ENCODE results near the gene TACC2. TPM values are rescaled to one million over a fixed set of nuclear protein-coding genes. Genes with fewer than 3 reads are reported as not detected.
"Not testable (repeated sequence)": the region's sequence is repeated elsewhere in the genome, so short reads cannot be mapped to it uniquely, and the experiment has no call there.

The TACC2 gene
- total RNA-seq, 2 experiments from 2014 or later: not detected

DNA sequence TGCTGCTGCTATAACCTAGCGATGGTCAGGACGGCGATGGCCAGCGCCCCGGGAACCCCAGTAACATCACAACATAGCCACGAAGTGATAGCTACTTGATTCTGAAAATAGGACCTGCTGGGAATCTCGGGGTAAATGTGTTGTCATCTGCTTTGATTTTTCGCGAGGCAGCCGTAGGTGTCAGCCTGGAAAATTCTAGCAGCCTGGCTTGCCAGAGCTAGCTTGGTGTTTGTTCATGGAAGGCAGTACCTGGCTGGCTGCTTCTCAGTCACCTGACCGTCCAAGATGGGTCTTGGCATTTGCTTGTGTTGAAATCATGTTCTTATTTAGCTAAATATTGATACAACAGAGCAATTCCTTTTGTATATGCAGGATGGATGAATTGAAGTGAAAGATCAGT is 199.7 kb downstream of the TACC2 start:
- H3K27ac Mint-ChIP-seq: no peak overlapping the region
- ATAC-seq (ENCODE audit: low read depth) (no peak), DNase-seq (no peak)
- H3K36me3 Mint-ChIP-seq: no peaks in the 10 kb centered on the region
- POLR2A ChIA-PET: no interaction called here
- H3K9me3 Mint-ChIP-seq: no peaks in the 10 kb centered on the region
- peaks cover 4% of the 10 kb centered on the region for H3K27me3 Mint-ChIP-seq
- H3K4me3 Mint-ChIP-seq: no peak overlapping the region
- H3K4me1 Mint-ChIP-seq: no peaks in the 10 kb centered on the region

DNA sequence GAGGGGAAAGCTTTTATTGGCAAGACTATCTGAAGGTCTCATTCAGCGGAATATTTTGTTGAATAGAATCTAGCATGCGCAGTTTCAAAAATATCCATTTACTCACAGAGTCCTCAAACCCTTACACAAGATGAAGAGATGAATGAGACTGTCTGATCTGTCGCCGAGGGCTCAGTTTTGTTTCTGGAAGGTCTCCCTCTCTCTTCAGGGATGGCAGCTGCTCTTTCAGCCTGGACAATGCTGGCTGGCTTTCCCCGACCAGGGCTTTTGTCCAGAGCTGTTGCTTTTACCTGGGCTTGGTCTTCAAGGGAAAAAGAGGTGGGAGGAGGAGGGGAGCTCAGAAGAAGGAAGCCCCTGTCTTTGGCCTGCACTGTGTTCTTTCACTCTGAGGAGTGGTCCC is 200.2 kb downstream of the TACC2 start:
- H3K36me3 Mint-ChIP-seq: no peaks in the 10 kb centered on the region
- no peak for ATAC-seq (ENCODE audit: low read depth)
- no peak for DNase-seq
- no peaks in the 10 kb centered on the region for H3K9me3 Mint-ChIP-seq
- H3K27ac Mint-ChIP-seq: no peak overlapping the region
- POLR2A ChIA-PET: no interaction called here
- H3K4me3 Mint-ChIP-seq: no peak overlapping the region
- no peaks in the 10 kb centered on the region for H3K4me1 Mint-ChIP-seq
- peaks cover 4% of the 10 kb centered on the region for H3K27me3 Mint-ChIP-seq

DNA sequence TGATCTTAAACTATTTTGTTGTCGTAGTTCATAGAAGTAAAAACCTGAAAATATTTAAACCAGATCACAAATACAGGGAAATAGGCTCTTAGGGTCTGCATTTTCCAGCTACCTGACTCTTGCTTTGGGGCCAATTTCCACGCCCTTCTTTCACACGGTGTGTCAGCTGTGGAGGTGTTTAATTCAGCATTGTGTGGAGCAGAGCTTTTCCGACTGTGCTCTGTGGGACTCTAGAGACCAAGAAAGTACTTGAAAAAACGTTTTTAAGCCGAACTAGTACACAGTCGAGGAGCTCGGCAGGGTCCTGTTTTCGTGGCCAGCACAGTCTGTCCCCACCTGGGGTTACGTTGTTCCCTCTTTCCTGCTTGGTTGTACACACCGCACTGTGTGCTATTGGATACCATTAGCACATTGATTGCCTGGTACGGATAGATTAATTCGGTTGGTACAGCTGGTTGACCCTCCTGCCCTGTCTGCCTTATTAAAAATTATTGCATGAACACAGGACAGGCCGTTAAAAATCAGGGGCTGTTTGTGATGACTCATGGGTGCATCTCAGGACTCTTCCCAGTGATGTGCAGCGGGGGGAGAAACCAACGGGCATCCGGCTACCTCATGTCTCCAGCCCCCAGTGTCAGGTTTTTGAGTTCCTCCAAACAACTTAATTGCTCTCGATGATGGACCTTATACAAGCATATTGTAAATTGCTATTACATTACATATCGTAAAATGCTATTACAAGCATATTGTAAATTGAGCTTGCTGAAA is 201.4 kb downstream of the TACC2 start:
- Mint-ChIP-seq H3K27ac (no peak overlapping the region), H3K4me1 (no peaks in the 10 kb centered on the region), H3K4me3 (no peak overlapping the region), H3K9me3 (no peaks in the 10 kb centered on the region), H3K27me3 (peaks cover 4% of the 10 kb centered on the region), H3K36me3 (no peaks in the 10 kb centered on the region)
- POLR2A ChIA-PET: no interaction called here
- ATAC-seq (ENCODE audit: low read depth): no peak
- DNase-seq: no peak

DNA sequence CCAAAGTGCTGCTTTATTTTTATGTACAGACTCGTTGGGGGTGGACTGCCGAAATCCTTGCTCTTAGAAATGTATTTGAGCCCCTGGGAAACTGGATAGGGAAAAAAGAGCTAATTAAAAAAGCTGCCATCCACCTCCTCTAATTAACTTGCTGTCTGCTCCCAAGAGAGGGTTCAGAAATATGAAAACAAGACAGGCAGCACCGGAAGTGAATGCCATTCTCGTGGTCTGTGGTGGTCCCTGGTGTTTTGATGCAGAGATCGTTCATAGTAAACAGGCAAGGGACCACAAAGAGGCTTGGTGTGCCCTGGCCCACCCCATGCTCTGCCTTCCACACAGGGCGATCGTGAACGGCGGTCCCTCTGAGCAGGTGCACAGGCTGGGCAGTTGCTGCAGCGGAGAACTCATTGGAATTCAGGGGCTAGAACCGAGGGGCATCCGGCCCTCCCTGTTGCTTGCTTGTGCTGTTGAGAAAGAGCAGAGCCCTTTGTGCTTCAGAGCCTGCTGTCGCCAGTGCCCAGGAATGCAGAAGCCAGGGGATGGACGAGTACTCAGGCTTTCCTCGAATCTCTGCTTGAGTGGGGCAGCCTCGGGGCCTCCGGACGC is 203.1 kb downstream of the TACC2 start:
- ATAC-seq (ENCODE audit: low read depth): no peak
- no peaks in the 10 kb centered on the region for H3K9me3 Mint-ChIP-seq
- H3K4me3 Mint-ChIP-seq: no peak overlapping the region
- no peak for DNase-seq
- H3K36me3 Mint-ChIP-seq: no peaks in the 10 kb centered on the region
- H3K27me3 Mint-ChIP-seq: peaks cover 4% of the 10 kb centered on the region
- H3K4me1 Mint-ChIP-seq: no peaks in the 10 kb centered on the region
- POLR2A ChIA-PET: no interaction called here
- H3K27ac Mint-ChIP-seq: no peak overlapping the region

DNA sequence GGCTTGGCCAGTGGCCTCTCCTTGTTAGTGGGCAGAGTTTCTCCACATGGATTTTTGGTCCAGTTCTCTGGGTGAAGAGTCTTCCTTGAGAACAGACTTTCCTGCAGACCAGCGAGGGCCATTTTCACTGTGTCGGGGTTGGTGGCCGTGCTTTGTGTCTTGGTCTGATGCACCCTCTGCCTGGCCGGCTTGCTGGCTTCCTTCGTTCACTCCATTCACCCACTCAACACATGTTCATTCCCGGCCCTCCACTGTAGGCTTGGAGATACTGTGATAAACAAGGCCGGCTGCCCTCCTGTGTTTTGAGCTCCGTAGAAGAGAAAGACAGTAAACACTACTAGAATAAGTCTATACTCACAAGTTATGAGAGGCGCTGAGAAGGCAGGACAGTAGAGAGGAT is 205.3 kb downstream of the TACC2 start:
- Mint-ChIP-seq H3K27ac (no peak overlapping the region), H3K4me3 (no peak overlapping the region), H3K9me3 (no peaks in the 10 kb centered on the region), H3K36me3 (no peaks in the 10 kb centered on the region), H3K27me3 (peaks cover 4% of the 10 kb centered on the region), H3K4me1 (no peaks in the 10 kb centered on the region)
- POLR2A ChIA-PET: no interaction called here
- DNase-seq: no peak
- ATAC-seq (ENCODE audit: low read depth): no peak

DNA sequence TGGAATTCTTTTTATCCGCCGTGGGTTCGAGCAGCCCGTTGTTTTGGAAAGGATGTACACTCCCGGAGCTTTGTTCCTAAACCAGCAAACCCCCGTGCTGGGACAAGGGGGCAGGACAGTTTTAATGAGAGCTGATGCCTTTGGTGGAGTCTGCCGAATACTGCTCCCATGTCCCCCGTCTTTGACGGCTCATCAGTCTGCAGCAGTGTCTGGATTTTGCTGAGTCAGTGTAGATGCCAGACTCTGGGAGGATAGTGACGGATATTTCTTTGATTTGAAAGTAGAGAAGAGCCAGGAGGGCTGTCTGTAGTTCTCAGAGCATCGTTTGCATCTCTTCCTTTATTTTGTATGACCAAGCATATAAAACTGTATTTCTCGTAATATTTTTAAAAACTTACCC is 207.3 kb downstream of the TACC2 start:
- H3K4me1 Mint-ChIP-seq: no peaks in the 10 kb centered on the region

DNA sequence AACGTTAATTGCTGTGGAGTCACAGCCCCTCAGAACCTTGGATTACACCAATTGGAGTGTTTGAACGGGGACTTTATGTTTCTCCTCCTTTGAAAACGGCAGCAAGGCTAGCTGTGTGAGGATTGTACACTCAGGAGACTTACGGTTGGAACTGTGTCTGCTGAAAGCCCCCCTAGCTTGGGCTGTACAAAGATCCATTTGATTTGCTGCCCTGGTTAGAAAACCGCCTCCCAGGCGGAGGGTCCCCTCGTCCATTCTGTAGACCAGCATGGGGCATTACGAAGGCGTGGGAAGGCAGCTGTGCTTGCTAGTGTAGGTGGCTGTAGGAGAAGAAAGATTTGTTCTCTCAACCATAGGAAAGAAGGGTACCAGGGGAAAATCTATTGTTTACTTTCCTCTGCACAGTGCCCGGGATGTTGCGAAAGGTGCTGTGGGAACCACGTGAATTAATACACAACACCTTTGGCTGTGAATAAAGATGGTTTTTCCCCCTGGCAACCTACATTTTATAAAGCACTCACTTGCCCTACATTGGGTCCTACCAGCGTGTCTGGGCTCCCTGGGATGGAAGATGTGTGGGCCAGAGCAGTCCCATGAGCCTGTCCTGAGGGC is 208.8 kb downstream of the TACC2 start:
- Mint-ChIP-seq H3K36me3 (no peaks in the 10 kb centered on the region), H3K27me3 (no peaks in the 10 kb centered on the region), H3K4me1 (no peaks in the 10 kb centered on the region), H3K4me3 (no peak overlapping the region), H3K27ac (no peak overlapping the region), H3K9me3 (no peaks in the 10 kb centered on the region)
- POLR2A ChIA-PET: no interaction called here
- ATAC-seq (ENCODE audit: low read depth): no peak
- DNase-seq: no peak

More for the DNA sequence above, 207.3 kb downstream of the TACC2 start:
- Mint-ChIP-seq H3K27me3 (no peaks in the 10 kb centered on the region), H3K4me3 (no peak overlapping the region), H3K36me3 (no peaks in the 10 kb centered on the region), H3K27ac (no peak overlapping the region), H3K9me3 (no peaks in the 10 kb centered on the region)
- no peak for DNase-seq
- POLR2A ChIA-PET: no interaction called here
- ATAC-seq (ENCODE audit: low read depth): no peak

DNA sequence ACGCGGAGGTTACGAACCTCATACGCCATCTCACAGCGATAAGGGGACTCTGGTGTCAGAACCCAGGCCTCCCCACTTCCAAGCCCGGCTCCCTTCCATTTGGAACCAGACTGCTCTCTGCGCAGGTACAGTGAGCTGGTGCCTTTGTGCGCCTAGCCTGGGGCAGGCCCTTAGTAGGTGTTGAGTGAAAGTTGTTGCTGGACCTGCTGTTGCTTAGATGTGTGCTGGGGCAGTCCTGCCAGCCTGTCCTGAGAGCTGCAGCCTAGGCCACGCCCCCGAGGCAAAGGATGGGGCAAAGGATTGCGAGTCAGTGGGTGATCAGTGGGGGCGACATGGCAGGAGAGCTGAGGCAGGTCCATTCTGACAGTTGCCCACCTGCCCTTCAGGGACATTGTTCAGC is 209.7 kb downstream of the TACC2 start:
- no peaks in the 10 kb centered on the region for H3K36me3 Mint-ChIP-seq

DNA sequence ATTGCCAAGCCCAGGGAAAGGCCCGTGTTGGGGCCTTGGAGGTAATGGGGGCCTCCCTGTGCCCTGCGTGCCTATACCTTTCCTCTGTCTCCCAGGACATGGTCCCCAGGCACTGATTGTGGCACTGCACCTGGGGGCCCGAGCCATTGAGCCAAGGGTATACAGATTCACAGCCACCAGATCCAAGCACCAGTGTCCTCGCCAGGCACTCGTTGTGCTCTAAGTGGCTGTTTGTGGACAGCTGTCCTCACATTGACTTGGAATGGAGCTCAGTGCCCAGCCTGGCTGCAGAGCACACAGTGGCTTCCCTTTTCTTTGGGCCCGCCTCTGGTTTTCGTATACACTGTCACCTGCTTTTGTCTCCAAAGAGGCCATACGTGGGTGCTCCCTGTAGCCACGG is 210.1 kb downstream of the TACC2 start:
- DNase-seq (no peak), ATAC-seq (ENCODE audit: low read depth) (no peak)
- H3K9me3 Mint-ChIP-seq: no peaks in the 10 kb centered on the region
- H3K36me3 Mint-ChIP-seq: no peaks in the 10 kb centered on the region
- H3K4me1 Mint-ChIP-seq: no peaks in the 10 kb centered on the region
- H3K4me3 Mint-ChIP-seq: no peak overlapping the region
- POLR2A ChIA-PET: no interaction called here
- no peaks in the 10 kb centered on the region for H3K27me3 Mint-ChIP-seq
- H3K27ac Mint-ChIP-seq: no peak overlapping the region

More for the DNA sequence above, 209.7 kb downstream of the TACC2 start:
- Mint-ChIP-seq H3K4me3 (no peak overlapping the region), H3K27me3 (no peaks in the 10 kb centered on the region), H3K27ac (no peak overlapping the region), H3K4me1 (no peaks in the 10 kb centered on the region), H3K9me3 (no peaks in the 10 kb centered on the region)
- DNase-seq: no peak
- POLR2A ChIA-PET: no interaction called here
- ATAC-seq (ENCODE audit: low read depth): no peak

DNA sequence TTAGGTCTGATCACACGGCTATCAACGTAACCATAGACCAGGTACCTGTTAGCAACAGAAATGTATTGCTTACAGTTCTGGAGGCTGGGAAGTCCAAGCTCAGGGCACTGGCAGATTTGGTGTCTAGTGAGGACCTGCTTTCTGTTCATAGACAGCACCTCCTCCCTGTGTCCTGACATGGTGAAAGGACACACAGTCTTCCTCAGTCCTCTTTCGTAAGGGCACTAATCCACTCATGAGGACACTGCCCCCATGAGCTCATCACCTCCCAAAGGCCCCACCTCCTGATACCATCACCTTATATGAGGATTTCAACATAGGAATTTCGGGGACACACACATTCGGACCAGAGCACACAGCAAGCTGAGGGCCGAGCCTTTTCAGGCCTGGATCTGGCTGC is 210.7 kb downstream of the TACC2 start:
- no peaks in the 10 kb centered on the region for H3K4me1 Mint-ChIP-seq
- no peaks in the 10 kb centered on the region for H3K9me3 Mint-ChIP-seq
- no peak overlapping the region for H3K27ac Mint-ChIP-seq
- H3K27me3 Mint-ChIP-seq: no peaks in the 10 kb centered on the region
- DNase-seq: no peak
- H3K36me3 Mint-ChIP-seq: no peaks in the 10 kb centered on the region
- no peak for ATAC-seq (ENCODE audit: low read depth)
- H3K4me3 Mint-ChIP-seq: no peak overlapping the region
- POLR2A ChIA-PET: no interaction called here

DNA sequence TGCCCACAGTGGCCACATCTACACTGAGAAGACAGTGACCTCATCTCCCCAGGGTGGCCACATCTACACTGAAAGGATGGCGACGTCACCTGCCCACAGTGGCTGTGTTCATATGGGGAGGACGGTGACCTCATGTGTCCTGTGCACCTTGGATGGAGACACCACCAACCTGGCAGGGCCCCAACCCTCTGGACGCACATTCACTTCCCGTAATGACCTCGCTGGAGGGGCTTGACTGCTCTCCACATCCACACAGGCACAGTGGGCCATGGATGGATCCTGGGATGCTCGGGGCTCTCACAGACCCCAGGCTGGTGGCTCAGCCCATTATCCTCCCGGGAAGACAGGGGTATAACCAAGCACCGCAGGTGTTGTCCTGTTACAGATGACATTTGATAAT is 212.4 kb downstream of the TACC2 start:
- no peaks in the 10 kb centered on the region for H3K27me3 Mint-ChIP-seq
- H3K9me3 Mint-ChIP-seq: no peaks in the 10 kb centered on the region
- no peaks in the 10 kb centered on the region for H3K4me1 Mint-ChIP-seq
- no peaks in the 10 kb centered on the region for H3K36me3 Mint-ChIP-seq
- ATAC-seq (ENCODE audit: low read depth): no peak
- DNase-seq: no peak
- POLR2A ChIA-PET: no interaction called here
- no peak overlapping the region for H3K4me3 Mint-ChIP-seq
- H3K27ac Mint-ChIP-seq: no peak overlapping the region

DNA sequence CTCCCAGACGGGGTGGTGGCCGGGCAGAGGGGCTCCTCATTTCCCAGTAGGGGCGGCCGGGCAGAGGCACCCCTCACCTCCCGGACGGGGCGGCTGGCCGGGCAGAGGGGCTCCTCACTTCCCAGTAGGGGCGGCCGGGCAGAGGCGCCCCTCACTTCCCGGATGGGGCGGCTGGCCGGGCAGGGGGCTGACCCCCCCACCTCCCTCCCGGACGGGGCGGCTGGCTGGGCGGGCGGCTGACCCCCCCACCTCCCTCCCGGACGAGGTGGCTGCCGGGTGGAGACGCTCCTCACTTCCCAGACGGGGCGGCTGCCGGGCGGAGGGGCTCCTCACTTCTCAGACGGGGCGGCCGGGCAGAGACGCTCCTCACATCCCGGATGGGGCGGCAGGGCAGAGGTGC is 214.2 kb downstream of the TACC2 start:
- H3K27ac Mint-ChIP-seq; H3K4me1 Mint-ChIP-seq; POLR2A ChIA-PET; H3K27me3 Mint-ChIP-seq; DNase-seq; H3K36me3 Mint-ChIP-seq; ATAC-seq (ENCODE audit: low read depth); H3K4me3 Mint-ChIP-seq; H3K9me3 Mint-ChIP-seq: not testable (repeated sequence)

DNA sequence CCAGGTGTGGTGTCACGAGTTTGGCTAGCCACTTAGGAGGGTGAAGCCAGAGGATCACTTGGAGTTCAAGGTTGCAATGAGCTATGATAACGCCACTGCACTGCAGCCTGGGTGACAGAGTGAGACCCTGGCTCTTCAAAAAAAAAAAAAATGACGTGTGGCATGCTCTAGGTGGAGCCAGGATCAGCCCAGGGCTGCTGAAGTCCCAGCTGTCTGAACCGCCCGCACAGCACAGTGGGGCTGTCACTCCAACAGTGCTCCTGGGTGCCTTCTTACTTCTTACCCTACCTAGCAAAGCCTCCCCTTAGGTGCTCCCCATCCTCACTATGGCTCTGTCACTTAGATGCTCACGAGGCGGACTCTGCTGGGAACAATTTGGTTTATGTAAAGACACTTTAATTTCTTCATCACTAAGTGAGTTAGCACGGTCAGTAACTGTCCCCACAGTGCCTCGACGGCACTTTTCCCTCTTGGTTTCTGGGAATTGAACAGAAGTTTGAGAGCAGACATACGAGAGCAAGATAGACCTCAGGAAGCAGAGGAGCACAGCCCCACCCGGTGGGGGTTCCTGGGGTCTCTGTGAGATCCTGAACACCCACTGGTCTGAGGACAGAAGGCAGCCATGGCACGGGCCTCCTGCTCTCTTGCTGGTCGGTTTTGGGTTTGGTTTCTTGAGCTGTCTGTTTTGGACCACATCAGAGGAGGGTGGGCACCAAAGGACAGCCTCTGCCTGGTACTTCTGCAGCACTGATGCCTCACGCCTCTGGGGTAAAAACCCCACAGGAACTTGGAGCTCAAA is 215.9 kb downstream of the TACC2 start:
- H3K27me3 Mint-ChIP-seq: no peaks in the 10 kb centered on the region
- H3K4me3 Mint-ChIP-seq: no peak overlapping the region
- no peak overlapping the region for H3K27ac Mint-ChIP-seq
- POLR2A ChIA-PET: no interaction called here
- H3K4me1 Mint-ChIP-seq: no peaks in the 10 kb centered on the region
- H3K36me3 Mint-ChIP-seq: no peaks in the 10 kb centered on the region
- ATAC-seq (ENCODE audit: low read depth) (no peak), DNase-seq (no peak)
- H3K9me3 Mint-ChIP-seq: no peaks in the 10 kb centered on the region

Measured in activated naive CD8-positive, alpha-beta T cell treated with anti-CD3 and anti-CD28 coated beads, Interleukin-2, amount 10 ng/mL, durations not matched to agents 7 days and 5 days (primary cell).